IPS-18c (cell line): ENCODE measurements around the gene ROCK2.

Experiments used
- H3K4me3 ChIP-seq: 2 replicates; pipeline ENCODE4 v1.7.0; 2013; ENCODE audit warnings: low read depth, mild to moderate bottlenecking, low read length, moderate library complexity; ENCODE audit not compliant: insufficient read depth
- H3K9me3 ChIP-seq: one replicate; pipeline ENCODE4 v1.6.1; 2013; ENCODE audit warnings: mild to moderate bottlenecking, low read length, moderate library complexity; ENCODE audit not compliant: control insufficient read depth, insufficient read depth

Gene ROCK2

GRCh38 chr2:11344342-11344955, at the start of gene ROCK2:
TSS of gene ROCK2 (minus strand) at chr2:11344636. CDS start at chr2:11344136, 500 bp downstream.
- Histone ChIP-seq H3K4me3 (peak within 1 kb of the TSS; percentile 71), H3K9me3 (no peaks in the 10 kb centered on the region)

- Histone ChIP-seq H3K9me3 (no peaks in the 10 kb centered on the region), H3K4me3 (no peak overlapping the region)
Observed at GRCh38 chr2:11393711-11394236, 49.3 kb upstream of the ROCK2 start.

GRCh38 chr2:11391942-11392266, 47.5 kb upstream of the ROCK2 start:
- no peaks in the 10 kb centered on the region for H3K9me3 ChIP-seq

DNA sequence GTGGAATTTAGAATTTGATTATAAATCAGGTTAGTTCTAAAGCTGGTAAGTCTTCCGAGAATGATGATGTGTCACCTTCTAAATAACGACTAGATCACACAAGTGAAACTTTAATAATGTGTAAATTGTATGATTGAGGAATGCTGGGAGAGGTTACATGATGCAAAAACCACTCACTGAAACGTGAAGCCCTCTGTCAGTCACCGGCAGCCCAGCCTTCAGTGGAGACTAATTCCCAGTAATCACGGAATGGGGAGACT, 45.9 kb upstream of the ROCK2 start:
- Histone ChIP-seq H3K9me3 (no peaks in the 10 kb centered on the region), H3K4me3 (no peak overlapping the region)

More at GRCh38 chr2:11391942-11392266, 47.5 kb upstream of the ROCK2 start:
- no peak overlapping the region for H3K4me3 ChIP-seq

DNA sequence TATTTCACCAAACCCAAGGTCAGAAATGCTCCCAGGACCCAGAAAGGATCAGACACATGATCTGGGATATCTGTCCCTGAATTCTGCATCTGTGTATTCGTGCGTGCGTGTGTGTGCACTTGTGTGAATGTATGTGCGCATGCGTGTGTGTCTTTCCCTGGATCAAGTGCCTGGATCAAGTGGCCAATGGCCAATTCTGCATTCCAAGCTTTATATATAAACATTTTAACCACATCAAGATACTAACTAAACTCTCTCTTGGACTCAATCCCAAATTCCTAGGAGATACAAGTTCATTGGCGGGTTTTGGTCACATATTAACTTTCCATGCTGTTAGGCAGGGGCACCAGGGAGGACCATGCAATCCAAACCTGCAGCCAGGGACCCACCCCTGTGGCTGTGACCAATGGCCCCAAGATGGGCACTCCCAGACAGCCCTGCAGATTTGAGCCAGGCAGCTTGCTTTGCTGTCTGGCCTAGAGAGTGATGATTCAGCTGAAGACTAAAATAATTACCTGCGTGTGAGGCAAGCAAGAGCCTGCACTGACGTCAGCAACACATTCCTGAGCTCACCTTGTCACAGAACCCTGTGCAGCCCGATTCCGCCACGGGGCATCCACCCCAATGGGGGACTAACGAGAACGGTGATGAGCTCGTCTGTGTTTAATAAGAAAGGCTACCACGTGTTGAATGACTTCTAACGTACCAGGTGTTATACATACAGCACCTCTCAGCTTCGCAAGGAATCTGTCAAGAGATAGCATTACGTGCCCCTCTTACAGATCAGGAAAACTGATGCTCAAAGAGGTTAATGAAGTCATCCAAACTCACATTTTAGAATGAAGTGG, 45.3 kb upstream of the ROCK2 start:
- no peaks in the 10 kb centered on the region for H3K9me3 ChIP-seq
- H3K4me3 ChIP-seq, result no peak overlapping the region

- H3K4me3 ChIP-seq, result no peak overlapping the region
- no peaks in the 10 kb centered on the region for H3K9me3 ChIP-seq
Observed at GRCh38 chr2:11389052-11389420, 44.6 kb upstream of the ROCK2 start.

- Histone ChIP-seq H3K4me3 (no peak overlapping the region), H3K9me3 (no peaks in the 10 kb centered on the region)
Observed at GRCh38 chr2:11388262-11389051, 44.0 kb upstream of the ROCK2 start.

DNA sequence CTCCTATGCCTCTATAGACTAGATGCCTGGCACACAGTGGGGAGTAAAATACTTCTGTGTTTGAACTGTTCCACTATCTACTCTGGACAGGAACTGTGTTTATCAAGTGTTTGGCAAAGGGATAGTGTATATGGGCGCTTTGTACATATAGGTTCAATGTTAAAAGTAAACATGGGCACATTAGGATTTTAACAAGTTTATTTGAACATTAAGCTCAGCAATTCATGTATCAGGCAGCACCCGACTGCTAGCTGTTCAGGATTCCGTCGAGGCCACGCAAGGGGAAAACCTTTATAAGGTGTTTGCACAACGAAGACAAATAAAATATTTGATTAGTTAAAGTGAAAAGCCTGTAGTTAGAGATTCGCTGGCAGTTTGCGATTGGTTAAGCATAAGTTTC, 43.4 kb upstream of the ROCK2 start:
- H3K9me3 ChIP-seq, result no peaks in the 10 kb centered on the region
- no peak overlapping the region for H3K4me3 ChIP-seq

- Histone ChIP-seq H3K9me3 (no peaks in the 10 kb centered on the region), H3K4me3 (no peak overlapping the region)
Observed at GRCh38 chr2:11387100-11387390, 42.6 kb upstream of the ROCK2 start.

GRCh38 chr2:11385847-11386246, 41.4 kb upstream of the ROCK2 start:
- H3K4me3 ChIP-seq, result no peak overlapping the region
- no peaks in the 10 kb centered on the region for H3K9me3 ChIP-seq

DNA sequence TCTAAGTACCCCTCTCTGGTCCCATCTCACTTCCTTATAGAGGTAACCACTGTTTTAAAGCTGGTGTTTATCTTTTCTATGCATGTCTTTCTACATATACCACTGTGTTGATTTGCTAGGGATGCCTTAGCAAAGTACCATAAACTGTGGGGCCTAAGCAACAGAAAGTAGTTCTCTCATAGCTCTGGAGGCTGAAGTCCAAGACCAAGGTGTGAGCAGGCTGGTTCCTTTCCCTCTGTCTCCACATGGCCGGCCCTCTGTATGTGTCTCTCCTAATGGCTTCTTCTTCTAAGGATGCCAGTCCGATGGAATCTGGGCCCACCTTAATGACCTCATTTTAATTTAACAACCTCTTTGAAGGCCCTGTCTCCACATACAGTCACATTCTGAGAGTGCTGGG, 40.8 kb upstream of the ROCK2 start:
- Histone ChIP-seq H3K9me3 (no peaks in the 10 kb centered on the region), H3K4me3 (no peak overlapping the region)

DNA sequence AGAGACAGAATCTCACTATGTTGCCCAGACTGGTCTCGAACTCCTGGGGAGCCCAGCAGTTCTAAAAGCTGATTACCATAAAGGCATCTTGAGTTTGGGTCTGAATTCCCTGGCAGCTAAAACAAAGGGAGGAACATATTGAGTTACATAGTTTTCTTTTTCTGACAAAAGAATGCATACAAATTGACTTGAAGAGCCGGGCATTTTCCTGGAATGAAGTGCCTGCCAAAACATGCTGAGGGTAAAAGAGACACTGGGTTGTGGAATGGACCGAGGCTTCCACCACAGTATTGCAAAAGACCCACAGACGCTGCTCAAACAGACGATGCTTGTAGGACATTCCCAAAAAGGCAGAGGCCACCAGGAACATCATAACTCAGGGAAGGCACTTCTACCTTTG, 35.1 kb upstream of the ROCK2 start:
- Histone ChIP-seq H3K4me3 (no peak overlapping the region), H3K9me3 (peaks cover 3% of the 10 kb centered on the region)

GRCh38 chr2:11377928-11378545, 33.6 kb upstream of the ROCK2 start:
- Histone ChIP-seq H3K4me3 (no peak overlapping the region), H3K9me3 (peaks cover 3% of the 10 kb centered on the region)

- Histone ChIP-seq H3K4me3 (no peak overlapping the region), H3K9me3 (peaks cover 3% of the 10 kb centered on the region)
Observed at GRCh38 chr2:11376071-11376470, 31.6 kb upstream of the ROCK2 start.

DNA sequence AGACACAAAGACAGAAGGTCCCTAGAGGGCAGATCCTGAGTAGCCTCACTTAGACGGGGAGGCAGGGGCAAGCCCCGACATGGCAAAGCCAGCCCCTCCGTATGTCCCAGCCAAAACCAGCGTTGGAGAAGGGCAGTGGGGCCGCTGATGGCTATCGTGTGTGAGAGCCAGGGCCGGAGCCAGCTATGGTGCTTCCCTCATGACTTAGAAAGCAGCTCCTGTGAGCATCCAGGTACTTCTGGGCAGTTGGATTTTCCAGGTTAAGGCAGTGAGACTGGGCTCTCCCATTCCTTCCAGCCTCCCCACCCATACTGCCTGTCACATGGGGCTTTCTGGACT, 31.2 kb upstream of the ROCK2 start:
- H3K9me3 ChIP-seq, result peaks cover 3% of the 10 kb centered on the region
- H3K4me3 ChIP-seq, result no peak overlapping the region

GRCh38 chr2:11375025-11375688, 30.7 kb upstream of the ROCK2 start:
- Histone ChIP-seq H3K4me3 (no peak overlapping the region), H3K9me3 (peaks cover 3% of the 10 kb centered on the region)

DNA sequence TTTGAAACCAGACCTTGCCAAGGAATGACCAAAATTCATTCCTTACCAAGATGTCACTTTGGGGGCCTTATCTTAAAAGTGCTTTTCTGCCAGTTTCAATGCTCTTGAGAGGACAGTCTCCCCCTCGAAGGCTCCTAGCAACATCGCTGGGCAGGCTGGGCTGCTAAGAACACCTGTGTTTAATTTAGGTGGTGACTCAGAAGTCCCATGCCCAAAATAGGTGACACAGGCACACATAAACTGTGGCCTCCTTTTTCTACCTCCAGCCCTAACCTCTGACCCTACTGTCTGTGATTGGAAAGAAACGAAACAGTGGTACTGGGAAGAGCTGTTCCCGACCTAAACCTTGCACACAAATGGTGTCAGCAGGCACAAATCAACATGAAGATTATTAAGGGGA, 28.7 kb upstream of the ROCK2 start:
- H3K9me3 ChIP-seq, result no peaks in the 10 kb centered on the region

More for the DNA sequence above, 28.7 kb upstream of the ROCK2 start:
- no peak overlapping the region for H3K4me3 ChIP-seq
